SK-N-SH (cell line): ENCODE measurements around the gene CTXN3. TPM values are rescaled to one million over a fixed set of nuclear protein-coding genes. Genes with fewer than 3 reads are reported as not detected.

Experiments
- CTCF ChIA-PET: fragments of 300-600, 350-600 bp; formaldehyde crosslinking; extraction: SDS; loops from one replicate; lab custom pipeline; 2021; lab: Yijun Ruan, JAX
- POLR2A ChIA-PET: fragments of 350-600 bp; sonication (Branson Sonifier 250); formaldehyde crosslinking; extraction: SDS; loops from one replicate; lab custom pipeline; 2020; ENCODE audit warnings: antibody characterized with exemption, inconsistent platforms; lab: Yijun Ruan, JAX
- DNase-seq: peaks from one replicate; pipeline ENCODE4 v3.0.0; 2012
- H2AFZ ChIP-seq: fragments of 200-600 bp; sonication (generic); 2 replicates; pipeline ENCODE4 v1.8.1; 2016; ENCODE audit warnings: antibody characterized with exemption, mild to moderate bottlenecking, low read depth
- H3F3A ChIP-seq: fragments of 200-600 bp; sonication (generic); replicated peaks from 2 replicates; pipeline ENCODE3; 2016; ENCODE audit warnings: antibody characterized with exemption, mild to moderate bottlenecking; ENCODE audit not compliant: insufficient read depth
- H3K27ac ChIP-seq, 2 experiments: fragments of 200-500 bp in 1 of 2; fragments of 200-600 bp in 1 of 2; sonication (Bioruptor generic) in 1 of 2; sonication (generic), shearing (Covaris generic) in 1 of 2; 2 replicates each; pipeline versions ENCODE4 v1.5.1 to v1.6.1; 2014 to 2016; ENCODE audit warnings: low read depth in 2 of 2, inconsistent platforms in 1 of 2, low read length in 1 of 2, mild to moderate bottlenecking in 1 of 2, mixed read lengths in 1 of 2
- H3K27me3 ChIP-seq: fragments of 200-600 bp; sonication (generic), shearing (Covaris generic); 2 replicates; pipeline ENCODE4 v1.6.1; 2016; ENCODE audit warnings: mixed run types; ENCODE audit not compliant: insufficient read depth
- H3K36me3 ChIP-seq, 2 experiments: fragments of 200-500 bp in 1 of 2; fragments of 200-600 bp in 1 of 2; sonication (Bioruptor generic) in 1 of 2; sonication (generic) in 1 of 2; replicated peaks in 1 of 2; 2 replicates each; pipeline versions ENCODE3 to v1.5.1; 2014 to 2016; ENCODE audit warnings: low read length in 1 of 2, mild to moderate bottlenecking in 1 of 2; ENCODE audit not compliant: insufficient read depth in 2 of 2, control insufficient read depth in 1 of 2
- H3K4me1 ChIP-seq, 2 experiments: fragments of 200-500 bp in 1 of 2; fragments of 200-600 bp in 1 of 2; sonication (Bioruptor generic) in 1 of 2; sonication (generic), shearing (Covaris generic) in 1 of 2; 2 replicates each; pipeline versions ENCODE4 v1.5.1 to v1.6.1; 2014 to 2016; ENCODE audit warnings: low read depth in 1 of 2, low read length in 1 of 2, mixed run types in 1 of 2; ENCODE audit not compliant: insufficient read depth in 2 of 2, control insufficient read depth in 1 of 2
- H3K4me2 ChIP-seq: fragments of 200-600 bp; sonication (generic), shearing (Covaris generic); 2 replicates; pipeline ENCODE4 v1.6.1; 2017; ENCODE audit warnings: mixed run types
- H3K4me3 ChIP-seq, 2 experiments: fragments of 200-500 bp in 1 of 2; fragments of 200-600 bp in 1 of 2; sonication (Bioruptor generic) in 1 of 2; sonication (generic), shearing (Covaris generic) in 1 of 2; 2 replicates each; pipeline versions ENCODE4 v1.5.1 to v1.8.1; 2014 to 2016; ENCODE audit warnings: low read depth in 2 of 2, inconsistent platforms in 1 of 2, low read length in 1 of 2, mild to moderate bottlenecking in 1 of 2, mixed read lengths in 1 of 2, moderate library complexity in 1 of 2
- H3K79me2 ChIP-seq: fragments of 200-600 bp; sonication (generic); 2 replicates; pipeline ENCODE4 v1.8.1; 2017; ENCODE audit warnings: mild to moderate bottlenecking; ENCODE audit not compliant: insufficient read depth
- H3K9ac ChIP-seq: fragments of 200-600 bp; sonication (generic); 2 replicates; pipeline ENCODE4 v1.6.1; 2017; ENCODE audit warnings: mixed run types
- H3K9me2 ChIP-seq: fragments of 200-600 bp; sonication (generic); 2 replicates; pipeline ENCODE4 v1.6.1; 2017; ENCODE audit warnings: mixed run types
- H3K9me3 ChIP-seq: fragments of 200-600 bp; sonication (generic); 2 replicates; pipeline ENCODE4 v1.6.1; 2017; ENCODE audit warnings: mixed run types, mild to moderate bottlenecking, moderate library complexity
- H4K20me1 ChIP-seq: fragments of 200-600 bp; sonication (generic); 2 replicates; pipeline ENCODE4 v1.6.1; 2017; ENCODE audit warnings: mild to moderate bottlenecking, mixed run types; ENCODE audit not compliant: insufficient read depth
- EZH2phosphoT487 ChIP-seq: fragments of 200-600 bp; sonication (generic); IDR thresholded peaks from 2 replicates; pipeline ENCODE4 v1.6.1; 2017; ENCODE audit warnings: low read depth, mixed run types, mild to moderate bottlenecking, antibody characterized with exemption, moderate library complexity, borderline replicate concordance
- FOSL2 ChIP-seq: IDR thresholded peaks from 2 replicates; pipeline ENCODE4 v1.4.0; 2012; ENCODE audit warnings: low read depth, mild to moderate bottlenecking, moderate library complexity, borderline replicate concordance
- GATA2 ChIP-seq: sonication (generic); formaldehyde crosslinking; IDR thresholded peaks from 2 replicates; pipeline ENCODE4 v1.5.0; 2020; ENCODE audit warnings: mild to moderate bottlenecking, missing genetic modification reagents
- JUND ChIP-seq: IDR thresholded peaks from 2 replicates; pipeline ENCODE4 v1.4.0; 2012
- MEF2A ChIP-seq: IDR thresholded peaks from 2 replicates; pipeline ENCODE4 v1.4.0; 2012; ENCODE audit warnings: low read depth, borderline replicate concordance
- MXI1 ChIP-seq: IDR thresholded peaks from 2 replicates; pipeline ENCODE4 v1.6.1; 2012; ENCODE audit warnings: mild to moderate bottlenecking, low read depth, low read length, improper control_type of control experiment
- NRF1 ChIP-seq: IDR thresholded peaks from 2 replicates; pipeline ENCODE4 v1.6.1; 2012; ENCODE audit warnings: low read depth, mild to moderate bottlenecking, low read length
- POLR2AphosphoS5 ChIP-seq: IDR thresholded peaks from 2 replicates; pipeline ENCODE4 v1.6.1; 2012; ENCODE audit warnings: low read depth, low read length
- RAD21 ChIP-seq: IDR thresholded peaks from 2 replicates; pipeline ENCODE4 v1.6.1; 2012; ENCODE audit warnings: mild to moderate bottlenecking, low read length
- RFX5 ChIP-seq: IDR thresholded peaks from 2 replicates; pipeline ENCODE4 v1.6.1; 2012; ENCODE audit warnings: mild to moderate bottlenecking, improper control_type of control experiment, low read length
- SIN3A ChIP-seq: IDR thresholded peaks from 2 replicates; pipeline ENCODE4 v1.6.1; 2012; ENCODE audit warnings: low read depth, mild to moderate bottlenecking, low read length, moderate library complexity, borderline replicate concordance
- SMC3 ChIP-seq: IDR thresholded peaks from 2 replicates; pipeline ENCODE4 v1.6.1; 2012; ENCODE audit warnings: low read depth, low read length, improper control_type of control experiment
- YY1 ChIP-seq: IDR thresholded peaks from 2 replicates; pipeline ENCODE4 v1.4.0; 2012; ENCODE audit warnings: low read depth, mild to moderate bottlenecking
- WGBS: methylation state at CpG from one replicate; pipeline ENCODE4 v1.1.6; 2017; ENCODE audit warnings: low lambda C conversion rate; 5-methylcytosine and 5-hydroxymethylcytosine counted together
- polyA plus RNA-seq, 3 experiments: library from polyadenylated mRNA; depleted of rRNA; stranded (reverse); fragments of >200 nt; gene quantifications; 2 replicates each; pipeline ENCODE4 v1.2.3, GENCODE V29; 2012
- TF ChIP-seq, protein P1 (sequence below): IDR thresholded peaks from 2 replicates; pipeline ENCODE4; 2012
- TF ChIP-seq, protein P2 (sequence below): fragments of 150-350 bp; IDR thresholded peaks from 2 replicates; pipeline ENCODE4 v1.6.1; 2016; ENCODE audit warnings: mild to moderate bottlenecking, low read depth, low read length
- TF ChIP-seq, protein P3 (sequence below): fragments of 150-350 bp; IDR thresholded peaks from 2 replicates; pipeline ENCODE4 v1.6.1; 2017; ENCODE audit warnings: antibody characterized with exemption, low read length, low read depth, borderline replicate concordance

The CTXN3 gene
- polyA plus RNA-seq, 1 of the 3 experiments (the other 2 are of a cell fraction), result not detected

DNA sequence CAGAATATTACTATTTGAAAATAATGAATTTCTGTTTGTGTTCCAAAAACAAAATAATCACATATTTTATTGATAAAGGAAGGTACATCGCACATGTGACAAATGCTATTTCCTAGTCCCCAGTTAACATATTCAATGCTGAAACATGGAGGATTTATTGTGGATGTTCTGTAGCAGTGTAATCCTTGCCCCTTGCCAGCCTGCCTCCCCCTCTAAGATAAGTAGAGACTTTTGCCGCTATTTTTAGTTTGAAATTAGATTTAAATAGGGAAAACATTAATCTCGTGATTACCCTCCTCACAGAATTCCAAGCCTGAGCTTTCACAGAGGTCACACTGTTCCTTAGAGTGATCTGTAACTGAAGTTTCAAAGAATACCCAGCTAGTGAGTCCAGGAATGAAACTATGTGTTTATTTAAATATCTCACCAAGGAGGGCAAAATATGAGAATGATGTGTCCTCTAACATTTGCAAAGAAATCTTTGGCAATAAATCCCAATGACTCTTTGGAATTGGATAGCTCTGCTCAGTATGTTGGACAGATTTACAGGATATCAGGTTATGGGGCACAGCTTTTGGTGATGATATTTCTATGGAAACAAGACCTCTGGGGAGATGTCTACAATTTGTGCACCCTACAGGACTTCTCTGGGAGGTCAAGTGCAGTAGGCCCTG is 17.3 kb downstream of the CTXN3 start:
- no peaks in the 10 kb centered on the region for H3K9me2 ChIP-seq
- no peaks in the 10 kb centered on the region for H4K20me1 ChIP-seq
- H3K9me3 ChIP-seq, result no peaks in the 10 kb centered on the region
- POLR2A ChIA-PET, result no interaction called here
- peaks cover 4% of the 10 kb centered on the region; the same call in 1 of the 2 replicates for H3K27me3 ChIP-seq
- H3K9ac ChIP-seq, result no peak overlapping the region
- H3K36me3 ChIP-seq, result no peaks in the 10 kb centered on the region
- no peak overlapping the region for H2AFZ ChIP-seq
- CTCF ChIA-PET, result no interaction called here
- H3K4me1 ChIP-seq, result no peaks in the 10 kb centered on the region
- 26% methylated on average over 3 of the region's 3 CpGs for WGBS
- no peaks in the 10 kb centered on the region for H3K79me2 ChIP-seq
- H3F3A ChIP-seq, result no peaks in the 10 kb centered on the region
- no peak overlapping the region for H3K4me2 ChIP-seq
- no peak for DNase-seq
- TF ChIP-seq NRF1 (no peak), GATA2 (CRISPR knock-in tag) (no peak)
- TF ChIP-seq, protein P1, sequence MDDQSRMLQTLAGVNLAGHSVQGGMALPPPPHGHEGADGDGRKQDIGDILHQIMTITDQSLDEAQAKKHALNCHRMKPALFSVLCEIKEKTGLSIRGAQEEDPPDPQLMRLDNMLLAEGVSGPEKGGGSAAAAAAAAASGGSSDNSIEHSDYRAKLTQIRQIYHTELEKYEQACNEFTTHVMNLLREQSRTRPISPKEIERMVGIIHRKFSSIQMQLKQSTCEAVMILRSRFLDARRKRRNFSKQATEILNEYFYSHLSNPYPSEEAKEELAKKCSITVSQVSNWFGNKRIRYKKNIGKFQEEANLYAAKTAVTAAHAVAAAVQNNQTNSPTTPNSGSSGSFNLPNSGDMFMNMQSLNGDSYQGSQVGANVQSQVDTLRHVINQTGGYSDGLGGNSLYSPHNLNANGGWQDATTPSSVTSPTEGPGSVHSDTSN, result no peak
- TF ChIP-seq, all 33 proteins: peak for 0
- Histone ChIP-seq H3K27ac (no peak overlapping the region), H3K4me3 (no peak overlapping the region)

DNA sequence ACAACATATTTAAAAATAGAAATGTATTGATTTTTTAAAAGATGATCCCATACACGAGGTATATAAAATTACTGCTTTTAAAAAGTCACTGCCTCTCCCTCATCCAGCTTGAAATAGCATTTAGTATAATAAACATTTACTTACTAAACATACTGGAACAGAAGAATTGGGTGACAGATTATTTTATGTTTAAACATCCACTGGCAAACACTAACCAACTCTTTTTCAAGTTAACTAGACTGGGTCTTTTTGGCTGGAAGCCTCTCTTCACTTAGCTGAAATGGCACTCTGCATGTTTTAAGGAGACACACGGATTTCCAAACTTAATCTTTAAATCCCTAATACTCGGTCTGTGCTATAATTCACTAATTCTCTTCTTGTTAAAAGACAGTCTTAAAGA is 19.0 kb downstream of the CTXN3 start:
- H3K9ac ChIP-seq, result no peak overlapping the region
- H3K9me2 ChIP-seq, result no peaks in the 10 kb centered on the region
- POLR2A ChIA-PET, result no interaction called here
- CTCF ChIA-PET, result no interaction called here
- H3K36me3 ChIP-seq, result no peaks in the 10 kb centered on the region
- DNase-seq, result no peak
- H3K27ac ChIP-seq, result no peak overlapping the region
- no peaks in the 10 kb centered on the region for H3F3A ChIP-seq
- no peaks in the 10 kb centered on the region for H4K20me1 ChIP-seq
- H3K79me2 ChIP-seq, result no peaks in the 10 kb centered on the region
- H3K9me3 ChIP-seq, result no peaks in the 10 kb centered on the region
- WGBS, result 5% methylated on average over 3 of the region's 3 CpGs
- H3K27me3 ChIP-seq, result no peaks in the 10 kb centered on the region; the same call in 1 of the 2 replicates
- no peak overlapping the region for H3K4me2 ChIP-seq
- H3K4me3 ChIP-seq, result no peak overlapping the region
- no peak for TF ChIP-seq MEF2A
- H2AFZ ChIP-seq, result no peak overlapping the region
- no peaks in the 10 kb centered on the region for H3K4me1 ChIP-seq

DNA sequence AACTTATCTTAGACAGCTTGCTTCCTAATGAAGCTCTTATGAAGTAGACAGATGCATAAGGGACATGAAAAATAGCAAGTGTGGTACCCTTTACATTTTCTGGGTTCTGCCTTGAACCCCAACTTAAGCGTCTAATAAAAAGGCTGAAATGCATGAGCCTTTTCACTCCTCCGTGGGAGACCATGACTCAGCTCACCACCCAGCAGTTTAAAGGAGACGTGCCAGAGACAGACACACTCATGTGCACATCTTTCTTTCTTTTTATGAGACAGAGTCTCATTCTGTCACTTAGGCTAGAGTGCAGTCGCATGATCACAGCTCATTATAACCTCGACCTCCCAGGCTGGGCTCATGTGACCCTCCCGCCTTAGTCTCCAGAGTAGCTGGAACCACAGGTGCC is 22.3 kb downstream of the CTXN3 start:
- Histone ChIP-seq H3K9me2 (no peaks in the 10 kb centered on the region), H4K20me1 (no peaks in the 10 kb centered on the region), H3K79me2 (no peaks in the 10 kb centered on the region), H3K4me3 (no peak overlapping the region), H3K4me2 (no peak overlapping the region), H3K4me1 (no peaks in the 10 kb centered on the region), H3K27me3 (no peaks in the 10 kb centered on the region; the same call in 1 of the 2 replicates), H3K27ac (no peak overlapping the region), H3K9me3 (no peaks in the 10 kb centered on the region), H3K9ac (no peak overlapping the region), H2AFZ (no peak overlapping the region), H3K36me3 (no peaks in the 10 kb centered on the region), H3F3A (no peaks in the 10 kb centered on the region)
- ChIA-PET POLR2A (no interaction called here), CTCF (no interaction called here)
- 28% methylated on average over 6 of the region's 6 CpGs for WGBS
- TF ChIP-seq SMC3, result no peak
- no peak for TF ChIP-seq POLR2AphosphoS5
- TF ChIP-seq MXI1, result no peak
- TF ChIP-seq RFX5, result no peak
- no peak for TF ChIP-seq EZH2phosphoT487
- TF ChIP-seq, protein P1, result no peak
- TF ChIP-seq, protein P2, sequence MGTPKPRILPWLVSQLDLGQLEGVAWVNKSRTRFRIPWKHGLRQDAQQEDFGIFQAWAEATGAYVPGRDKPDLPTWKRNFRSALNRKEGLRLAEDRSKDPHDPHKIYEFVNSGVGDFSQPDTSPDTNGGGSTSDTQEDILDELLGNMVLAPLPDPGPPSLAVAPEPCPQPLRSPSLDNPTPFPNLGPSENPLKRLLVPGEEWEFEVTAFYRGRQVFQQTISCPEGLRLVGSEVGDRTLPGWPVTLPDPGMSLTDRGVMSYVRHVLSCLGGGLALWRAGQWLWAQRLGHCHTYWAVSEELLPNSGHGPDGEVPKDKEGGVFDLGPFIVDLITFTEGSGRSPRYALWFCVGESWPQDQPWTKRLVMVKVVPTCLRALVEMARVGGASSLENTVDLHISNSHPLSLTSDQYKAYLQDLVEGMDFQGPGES, result no peak
- no peak for TF ChIP-seq FOSL2
- no peak for TF ChIP-seq JUND
- no peak for TF ChIP-seq SIN3A
- no peak for TF ChIP-seq RAD21
- TF ChIP-seq, protein P3, sequence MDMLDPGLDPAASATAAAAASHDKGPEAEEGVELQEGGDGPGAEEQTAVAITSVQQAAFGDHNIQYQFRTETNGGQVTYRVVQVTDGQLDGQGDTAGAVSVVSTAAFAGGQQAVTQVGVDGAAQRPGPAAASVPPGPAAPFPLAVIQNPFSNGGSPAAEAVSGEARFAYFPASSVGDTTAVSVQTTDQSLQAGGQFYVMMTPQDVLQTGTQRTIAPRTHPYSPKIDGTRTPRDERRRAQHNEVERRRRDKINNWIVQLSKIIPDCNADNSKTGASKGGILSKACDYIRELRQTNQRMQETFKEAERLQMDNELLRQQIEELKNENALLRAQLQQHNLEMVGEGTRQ, result no peak
- TF ChIP-seq YY1, result no peak
- no peak for DNase-seq
